NOMO-1 (cell line): ENCODE measurements around the gene SPNS2.
"Not testable (repeated sequence)": the region's sequence is repeated elsewhere in the genome, so short reads cannot be mapped to it uniquely, and the experiment has no call there.

Experiments
- DNase-seq, 2 experiments: peaks; one replicate each; lab custom pipeline; 2025; ENCODE audit not compliant: unreplicated experiment in 2 of 2; lab: John Stamatoyannopoulos, UW

SPNS2 gene

DNA sequence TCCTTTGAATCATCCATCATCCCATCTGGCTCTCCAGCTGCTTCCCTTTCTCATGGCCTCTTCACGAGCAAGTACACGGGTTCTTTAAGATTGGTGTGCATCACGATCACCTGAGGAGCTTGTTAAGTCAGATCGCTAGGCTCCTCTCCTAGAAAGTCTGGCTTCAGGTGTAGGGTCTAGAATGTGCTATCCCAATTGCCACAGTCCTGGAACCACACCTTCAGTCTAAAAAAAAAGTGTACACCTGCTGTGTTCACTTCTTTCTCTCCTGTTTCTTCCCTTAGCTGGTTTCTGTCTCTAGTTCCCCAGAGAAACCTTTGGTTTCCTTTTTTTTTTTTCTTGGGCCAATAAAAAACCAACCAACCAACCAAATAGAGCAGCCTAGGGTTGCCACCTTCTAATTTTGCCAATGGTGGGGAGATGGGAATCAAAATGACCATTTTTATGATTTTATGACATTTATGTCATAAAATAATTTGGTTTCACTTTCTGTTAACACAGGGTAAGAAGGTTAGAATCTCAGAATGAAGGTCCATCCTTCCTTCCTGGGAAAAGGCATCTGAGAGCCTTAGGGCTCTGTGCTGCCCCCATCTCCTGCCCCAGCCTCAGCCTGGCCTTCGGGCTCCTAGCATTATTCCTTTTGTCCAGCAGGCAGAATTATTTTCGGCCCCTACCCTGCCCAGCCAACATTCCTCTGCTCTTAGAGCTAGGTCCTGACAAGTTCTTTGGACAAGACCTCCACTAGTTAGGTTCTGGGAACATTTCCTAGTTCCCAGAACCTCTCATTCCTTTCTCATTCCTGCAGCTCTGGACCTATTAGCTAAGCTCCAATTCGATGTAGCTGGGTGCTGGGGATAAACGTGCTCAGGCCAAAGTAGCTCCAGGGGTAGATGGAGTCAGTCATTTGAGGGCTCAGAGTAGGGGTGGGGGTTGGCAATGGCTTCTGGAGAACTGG, 63.6 kb downstream of the SPNS2 start:
- no peak for DNase-seq

- peak; percentile 78 to 81 for DNase-seq
Measured at GRCh38 chr17:4565209-4566141, 66.8 kb downstream of the SPNS2 start.

DNA sequence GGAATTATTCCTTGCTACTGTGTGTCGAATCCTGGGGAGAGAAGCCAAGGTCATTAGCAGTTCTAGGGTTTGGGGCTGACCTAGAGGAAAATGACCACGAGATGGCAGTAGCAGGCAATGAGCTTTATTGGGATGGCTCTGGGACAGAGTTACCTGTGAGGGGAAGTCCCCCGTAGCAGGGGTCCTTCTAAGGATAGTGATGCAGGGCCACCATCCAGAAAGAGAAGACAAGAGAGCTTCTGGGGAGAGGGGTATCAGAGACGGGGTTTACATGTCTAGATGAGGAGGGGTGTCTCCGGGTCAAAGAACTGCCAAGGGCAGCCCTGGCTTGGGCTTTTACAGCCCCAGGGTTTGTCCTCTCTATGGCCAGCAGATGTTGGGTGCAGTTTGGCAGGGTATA, 68.1 kb downstream of the SPNS2 start:
- DNase-seq: peak; percentile 20 to 45

- DNase-seq: no peak
Measured at GRCh38 chr17:4569591-4569990, 70.9 kb downstream of the SPNS2 start.

DNA sequence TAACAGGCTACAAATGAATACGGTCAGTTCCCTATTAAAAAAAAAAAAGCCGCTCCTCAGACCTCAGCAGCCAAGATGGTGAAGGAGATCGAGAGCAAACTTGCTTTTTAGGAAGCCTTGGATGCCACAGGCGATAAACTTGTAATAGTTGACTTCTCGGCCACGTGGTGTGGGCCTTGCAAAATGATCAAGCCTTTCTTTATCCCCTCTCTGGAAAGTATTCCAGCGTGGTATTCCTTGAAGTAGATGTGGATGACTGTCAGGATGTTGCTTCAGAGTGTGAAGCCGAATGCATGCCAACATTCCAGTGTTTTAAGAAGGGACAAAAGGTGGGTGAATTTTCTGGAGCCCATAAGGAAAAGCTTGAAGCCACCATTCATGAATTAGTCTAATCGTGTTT, 73.5 kb downstream of the SPNS2 start:
- DNase-seq: no peak

DNA sequence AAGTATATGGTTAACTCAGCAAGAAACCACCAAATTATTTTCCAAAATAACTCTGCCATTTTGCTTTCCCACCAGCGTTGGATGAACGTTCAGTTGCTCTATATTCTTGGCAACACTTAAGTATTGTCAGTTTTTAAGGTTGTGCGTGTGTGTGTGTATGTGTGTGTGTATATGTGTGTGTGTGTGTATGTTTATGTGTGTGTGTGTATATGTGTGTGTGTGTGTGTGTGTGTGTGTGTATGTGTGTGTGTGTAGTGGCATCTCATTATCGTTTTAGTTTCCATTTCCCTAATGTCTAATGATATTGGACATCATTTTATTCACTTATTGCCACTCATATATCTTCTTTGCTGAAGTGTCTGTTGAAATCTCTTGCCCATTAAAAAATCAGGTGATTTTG, 74.4 kb downstream of the SPNS2 start:
- no peak for DNase-seq

DNA sequence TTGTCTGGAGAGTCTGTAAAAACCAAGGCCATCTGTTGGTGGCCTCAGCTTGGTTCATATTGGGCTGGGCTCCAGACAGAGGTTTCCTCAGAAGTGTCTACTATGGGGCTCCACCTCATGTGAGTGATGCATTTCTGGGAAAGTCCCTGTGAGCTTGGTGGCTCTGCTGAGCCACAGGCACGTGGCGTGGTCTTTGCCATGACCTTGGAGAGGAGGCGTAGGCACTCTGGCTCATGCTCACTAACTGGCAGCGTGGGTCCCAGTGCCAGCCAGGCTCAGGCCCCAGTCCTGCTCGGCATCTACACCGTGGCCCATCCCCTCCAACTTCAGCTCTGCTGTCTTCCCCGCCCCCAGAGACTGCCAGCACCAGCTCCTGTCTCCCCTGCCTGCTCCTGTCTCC, 75.0 kb downstream of the SPNS2 start:
- DNase-seq: no peak

- no peak for DNase-seq
Measured at GRCh38 chr17:4574448-4575045, 75.9 kb downstream of the SPNS2 start.

GRCh38 chr17:4576161-4576558, 77.5 kb downstream of the SPNS2 start:
- no peak for DNase-seq

- DNase-seq: no peak
Measured at GRCh38 chr17:4576729-4577322, 78.1 kb downstream of the SPNS2 start.

DNA sequence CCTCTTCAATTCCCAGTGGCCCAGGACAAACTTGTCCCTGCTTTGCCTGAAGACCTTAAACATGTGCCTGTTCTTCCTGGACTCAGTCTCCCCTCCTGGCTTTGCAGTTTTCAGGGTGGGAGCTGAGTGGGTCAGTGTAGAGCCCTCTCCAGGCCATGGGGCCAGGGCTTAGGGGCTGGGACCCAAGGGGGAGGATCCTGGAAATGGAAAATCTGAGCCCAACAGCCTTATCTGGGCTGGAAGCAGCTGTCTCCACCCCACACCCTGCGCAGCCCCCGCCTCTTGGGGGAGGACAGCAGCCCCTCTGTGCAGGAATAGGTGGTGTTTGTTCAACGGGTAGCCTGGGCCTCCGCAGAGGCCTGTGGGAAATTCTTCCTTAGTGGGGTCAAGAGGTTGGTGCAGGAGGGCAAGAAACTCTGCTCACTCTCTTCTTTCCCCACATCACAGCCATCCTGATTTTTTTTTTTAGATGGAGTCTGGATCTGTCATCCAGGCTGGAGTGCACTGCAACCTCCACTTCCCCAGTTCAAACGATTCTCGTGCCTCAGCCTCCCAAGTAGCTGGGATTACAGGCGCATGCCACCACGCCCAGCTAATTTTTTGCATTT, 78.8 kb downstream of the SPNS2 start:
- DNase-seq: no peak

DNA sequence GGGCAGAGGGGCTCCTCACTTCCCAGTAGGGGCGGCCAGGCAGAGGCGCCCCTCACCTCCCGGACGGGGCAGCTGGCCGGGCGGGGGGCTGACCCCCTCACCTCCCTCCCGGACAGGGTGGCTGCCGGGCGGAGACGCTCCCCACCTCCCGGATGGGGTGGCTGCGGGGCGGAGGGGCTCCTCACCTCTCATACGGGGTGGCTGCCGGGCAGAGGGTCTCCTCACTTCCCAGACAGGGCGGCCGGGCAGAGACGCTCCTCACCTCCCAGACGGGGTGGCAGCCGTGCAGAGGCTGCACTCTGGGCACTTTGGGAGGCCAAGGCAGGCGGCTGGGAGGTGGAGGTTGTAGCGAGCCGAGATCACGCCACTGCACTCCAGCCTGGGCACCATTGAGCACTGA, 79.7 kb downstream of the SPNS2 start:
- not testable (repeated sequence) for DNase-seq

DNA sequence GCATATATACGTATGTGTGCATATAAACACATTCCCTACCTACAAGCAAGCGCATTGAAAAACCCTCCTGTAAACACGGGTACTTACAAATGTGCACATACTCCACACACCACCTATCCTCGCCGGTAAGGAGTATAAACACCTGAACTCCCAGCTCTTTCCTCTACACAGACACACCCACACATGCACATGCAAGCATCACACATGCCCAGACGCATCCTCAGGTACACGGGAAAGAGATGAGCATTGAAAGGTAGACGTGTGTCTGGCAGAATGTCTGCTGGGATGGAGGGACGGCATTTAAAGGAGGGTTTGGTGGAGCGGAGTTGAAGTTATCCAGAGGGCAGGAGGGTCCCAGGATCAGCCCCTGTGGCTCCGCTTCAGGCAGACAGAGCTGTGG, 81.0 kb downstream of the SPNS2 start:
- no peak for DNase-seq

- DNase-seq: no peak
Measured at GRCh38 chr17:4580291-4580690, 81.6 kb downstream of the SPNS2 start.

- no peak for DNase-seq
Measured at GRCh38 chr17:4582101-4582501, 83.4 kb downstream of the SPNS2 start.

GRCh38 chr17:4582691-4583090, 84.0 kb downstream of the SPNS2 start:
- DNase-seq: no peak

DNA sequence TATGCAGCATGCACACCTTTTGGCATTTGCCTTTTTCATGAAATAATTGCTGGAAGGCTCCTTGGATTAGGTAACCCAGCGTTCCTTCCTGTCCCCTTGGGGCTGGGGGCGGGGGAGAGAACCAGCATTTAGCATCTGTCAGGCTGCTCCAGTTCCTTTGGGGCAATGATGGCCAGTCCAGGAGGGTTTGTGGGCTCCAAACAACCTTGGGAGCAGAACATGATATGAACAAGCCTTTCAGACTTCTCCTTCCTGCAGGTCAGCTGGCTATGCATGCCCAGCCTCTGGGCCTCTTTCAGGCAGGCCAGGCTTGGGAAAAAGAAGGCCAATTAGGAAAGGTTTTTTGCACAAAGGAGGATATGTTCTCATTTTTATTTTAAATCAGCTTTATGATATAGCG, 84.5 kb downstream of the SPNS2 start:
- no peak for DNase-seq

DNA sequence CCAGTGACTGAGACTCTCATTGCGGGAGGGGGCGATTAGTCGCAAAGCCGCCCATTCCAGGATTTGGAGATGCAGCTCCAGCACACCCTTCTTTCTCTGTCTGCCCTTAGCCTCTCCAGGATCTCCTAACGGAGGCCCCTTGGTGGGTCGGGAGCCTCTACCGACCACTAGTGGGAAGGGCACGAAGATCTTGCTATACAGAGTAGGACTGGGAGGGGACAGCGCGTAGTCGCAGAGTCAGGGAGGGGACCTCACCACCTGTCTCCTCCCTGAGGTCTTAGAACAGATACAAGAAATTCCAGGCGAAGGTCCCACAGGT, 85.1 kb downstream of the SPNS2 start:
- DNase-seq: no peak

GRCh38 chr17:4584101-4584916, 85.6 kb downstream of the SPNS2 start, which contains the start of gene SMTNL2:
Gene SMTNL2, plus strand, starts transcription at chr17:4584529. Its CDS starts 77 bp downstream, at chr17:4584606.
- no peak for DNase-seq
